GM18526 (cell line): Measurements from ENCODE around the gene ZNHIT2.
A peak's percentile ranks its signal among the peaks of the same experiment; 100 is the strongest.

Source experiments
- POLR2A ChIP-seq: IDR thresholded peaks from 3 replicates; pipeline ENCODE4 v1.6.1; 2011; ENCODE audit not compliant: insufficient read length; ENCODE audit errors: extremely low read depth

The ZNHIT2 gene

DNA sequence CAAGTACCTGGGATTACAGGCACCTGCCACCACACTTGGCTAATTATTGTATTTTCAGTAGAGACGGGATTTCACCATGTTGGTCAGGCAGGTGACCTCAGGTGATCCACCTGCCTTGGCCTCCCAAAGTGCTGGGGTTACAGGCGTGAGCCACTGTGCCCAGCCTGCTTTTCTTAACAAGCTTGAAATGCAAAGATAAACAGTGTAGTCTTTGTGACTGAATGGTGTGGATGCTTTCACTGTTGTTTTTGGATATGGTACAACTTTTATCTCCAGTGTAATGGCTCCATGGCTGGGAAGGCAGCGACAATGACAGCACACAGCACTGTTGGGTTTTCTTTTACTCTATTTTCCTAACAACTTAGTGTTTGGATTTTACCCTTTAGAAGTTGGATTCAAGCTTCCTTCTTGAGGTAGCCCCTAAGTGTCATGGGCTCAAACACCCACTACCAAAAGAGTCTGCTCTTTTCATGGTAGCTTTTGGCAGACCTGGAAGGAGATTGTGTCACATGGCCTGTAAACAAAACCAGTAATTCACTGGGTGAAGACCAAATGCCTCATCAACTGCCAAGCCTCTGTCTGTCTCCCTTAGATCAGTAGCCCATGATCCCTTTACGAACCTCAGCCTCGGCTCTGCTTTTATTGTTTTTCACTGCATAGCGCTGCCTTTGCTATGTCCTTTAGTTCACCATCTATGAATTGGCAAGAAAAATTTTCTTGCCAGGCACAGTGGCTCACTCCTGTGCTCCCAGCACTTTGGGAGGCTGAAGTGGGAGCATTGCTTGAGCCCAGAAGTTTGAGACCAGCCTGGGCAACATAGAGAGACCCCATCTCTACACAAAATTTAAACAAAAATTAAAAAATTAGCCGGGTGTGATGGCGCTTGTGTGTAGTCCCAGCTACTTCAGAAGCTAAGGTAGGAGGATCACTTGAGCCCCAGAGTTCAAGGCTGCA, 15.1 kb downstream of the ZNHIT2 start:
- no peak for TF ChIP-seq POLR2A

DNA sequence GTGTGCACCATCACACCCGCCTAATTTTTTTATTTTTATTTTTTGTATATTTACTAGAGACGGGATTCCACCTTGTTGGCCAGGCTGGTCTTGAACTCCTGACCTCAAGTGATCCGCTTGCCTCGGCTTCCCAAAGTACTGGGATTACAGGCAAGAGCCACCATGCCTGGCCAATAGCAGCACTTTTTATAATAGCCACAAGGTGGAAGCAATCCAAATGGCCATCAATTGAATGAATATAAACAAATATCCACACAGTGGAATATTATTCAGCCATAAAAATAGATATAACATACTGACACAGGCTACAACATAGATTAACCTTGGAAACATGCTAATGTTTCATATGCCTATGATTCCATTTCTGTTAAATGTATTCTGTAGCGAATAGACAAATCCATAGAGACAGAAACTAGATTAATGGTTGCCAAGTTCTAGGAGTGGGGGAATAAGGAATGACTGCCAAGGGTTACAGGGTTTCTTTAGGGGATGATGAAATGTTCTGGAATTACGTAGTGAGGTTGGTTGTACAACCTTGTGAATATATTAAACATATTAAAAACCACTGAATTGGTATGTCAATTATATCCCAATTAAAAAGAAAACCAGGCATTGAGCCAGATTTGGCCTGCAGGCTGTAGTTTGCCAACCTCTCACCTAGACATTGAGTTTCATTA, 16.7 kb downstream of the ZNHIT2 start:
- no peak for TF ChIP-seq POLR2A

DNA sequence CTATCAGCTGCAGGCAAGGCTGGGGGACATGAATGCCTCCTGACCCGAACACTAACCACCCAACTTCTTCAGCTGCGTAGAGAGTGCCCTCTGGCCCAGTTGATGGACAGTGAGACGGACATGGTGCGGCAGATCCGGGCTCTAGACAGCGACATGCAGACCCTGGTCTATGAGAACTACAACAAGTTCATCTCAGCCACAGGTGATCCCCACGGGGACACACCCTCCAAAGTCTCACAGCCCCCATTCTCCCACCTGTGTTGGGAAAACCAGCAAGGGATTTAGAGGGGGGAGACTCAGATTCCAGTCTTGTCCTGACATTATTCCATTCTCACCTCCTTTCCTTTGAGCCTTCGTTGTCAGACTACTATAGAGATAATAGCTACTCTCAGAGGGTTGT, 20.6 kb downstream of the ZNHIT2 start:
- no peak for TF ChIP-seq POLR2A

- peak; percentile 86 for TF ChIP-seq POLR2A
Measured at GRCh38 chr11:65095974-65096806, 21.3 kb downstream of the ZNHIT2 start, which contains the start of gene VPS51. Gene VPS51, plus strand, starts transcription at chr11:65096214. Its CDS starts 37 bp downstream, at chr11:65096251.

- TF ChIP-seq POLR2A: no peak
Measured at GRCh38 chr11:65095427-65095826, 22.1 kb downstream of the ZNHIT2 start.

- no peak for TF ChIP-seq POLR2A
Measured at GRCh38 chr11:65090628-65091027, 26.9 kb downstream of the ZNHIT2 start.

DNA sequence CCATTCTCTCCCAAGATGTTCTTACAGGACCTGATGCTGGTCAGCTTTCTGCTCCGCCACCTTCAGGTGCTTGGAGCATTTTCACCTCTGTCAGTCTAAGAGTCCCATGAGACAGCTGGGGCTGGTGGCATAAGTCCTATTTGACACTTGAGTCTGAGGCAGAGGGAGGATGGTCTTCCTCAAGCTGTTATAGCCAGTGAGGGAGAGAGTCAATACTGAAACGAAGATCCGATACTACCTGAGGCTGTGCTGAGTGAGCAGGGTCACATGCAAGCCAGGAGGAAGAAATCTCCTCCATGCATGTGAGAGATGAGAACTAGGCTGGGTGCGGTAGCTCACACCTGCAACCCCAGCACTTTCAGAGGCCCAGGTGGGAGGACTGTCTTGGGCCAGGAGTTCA, 27.9 kb downstream of the ZNHIT2 start:
- no peak for TF ChIP-seq POLR2A

- TF ChIP-seq POLR2A: no peak
Measured at GRCh38 chr11:65087827-65088226, 29.7 kb downstream of the ZNHIT2 start.

- TF ChIP-seq POLR2A: no peak
Measured at GRCh38 chr11:65087216-65087615, 30.3 kb downstream of the ZNHIT2 start.

DNA sequence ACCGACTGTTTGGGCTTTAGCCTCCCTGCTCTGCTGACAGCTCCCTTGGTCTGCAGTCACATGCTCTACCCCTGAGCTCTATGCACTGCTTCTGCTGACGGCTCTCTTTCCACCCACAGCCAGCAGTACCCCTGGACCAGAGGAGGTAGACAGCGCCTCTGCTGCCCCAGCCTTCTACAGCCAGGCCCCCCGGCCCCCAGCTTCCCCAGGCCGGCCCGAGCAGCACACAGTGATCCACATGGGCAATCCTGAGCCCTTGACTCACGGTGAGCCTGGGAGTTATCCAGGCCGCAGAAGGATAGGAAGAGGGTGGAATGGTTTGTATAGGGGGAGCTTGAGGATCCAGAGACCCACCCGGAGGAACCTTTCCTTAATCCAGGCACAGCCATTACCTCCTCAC, 30.7 kb downstream of the ZNHIT2 start:
- TF ChIP-seq POLR2A: no peak

DNA sequence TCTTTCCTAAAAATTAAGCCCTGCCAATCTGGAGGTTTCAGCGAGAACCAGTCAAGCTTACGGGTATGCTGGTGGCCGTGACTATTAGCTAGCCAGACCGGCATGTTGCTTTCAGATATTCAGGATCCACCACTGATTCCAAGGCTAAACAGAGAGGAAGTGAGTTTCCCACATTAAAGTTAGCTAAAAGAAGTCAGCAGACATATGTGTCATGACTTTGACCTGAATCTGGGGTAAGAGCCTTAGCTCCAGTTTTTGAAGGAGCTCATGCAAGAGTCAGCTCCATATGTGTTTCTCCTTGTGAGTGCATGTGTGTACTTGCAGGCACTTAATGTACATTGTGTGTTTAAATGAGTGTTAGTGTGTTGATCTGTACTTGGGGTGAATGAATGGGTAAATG, 32.1 kb downstream of the ZNHIT2 start:
- TF ChIP-seq POLR2A: no peak

- no peak for TF ChIP-seq POLR2A
Measured at GRCh38 chr11:65084598-65085375, 32.7 kb downstream of the ZNHIT2 start.

- TF ChIP-seq POLR2A: peak; percentile 80
Measured at GRCh38 chr11:65083834-65084597, 33.5 kb downstream of the ZNHIT2 start, which contains the start of the genes CDCA5 and ZFPL1. Gene CDCA5, minus strand, starts transcription at chr11:65084040. Its CDS starts 62 bp downstream, at chr11:65083978. Gene ZFPL1, plus strand, starts transcription at chr11:65084222. Its CDS starts 477 bp downstream, at chr11:65084699.
